ENCODE data around the gene IGSF23.

The IGSF23 gene

DNA sequence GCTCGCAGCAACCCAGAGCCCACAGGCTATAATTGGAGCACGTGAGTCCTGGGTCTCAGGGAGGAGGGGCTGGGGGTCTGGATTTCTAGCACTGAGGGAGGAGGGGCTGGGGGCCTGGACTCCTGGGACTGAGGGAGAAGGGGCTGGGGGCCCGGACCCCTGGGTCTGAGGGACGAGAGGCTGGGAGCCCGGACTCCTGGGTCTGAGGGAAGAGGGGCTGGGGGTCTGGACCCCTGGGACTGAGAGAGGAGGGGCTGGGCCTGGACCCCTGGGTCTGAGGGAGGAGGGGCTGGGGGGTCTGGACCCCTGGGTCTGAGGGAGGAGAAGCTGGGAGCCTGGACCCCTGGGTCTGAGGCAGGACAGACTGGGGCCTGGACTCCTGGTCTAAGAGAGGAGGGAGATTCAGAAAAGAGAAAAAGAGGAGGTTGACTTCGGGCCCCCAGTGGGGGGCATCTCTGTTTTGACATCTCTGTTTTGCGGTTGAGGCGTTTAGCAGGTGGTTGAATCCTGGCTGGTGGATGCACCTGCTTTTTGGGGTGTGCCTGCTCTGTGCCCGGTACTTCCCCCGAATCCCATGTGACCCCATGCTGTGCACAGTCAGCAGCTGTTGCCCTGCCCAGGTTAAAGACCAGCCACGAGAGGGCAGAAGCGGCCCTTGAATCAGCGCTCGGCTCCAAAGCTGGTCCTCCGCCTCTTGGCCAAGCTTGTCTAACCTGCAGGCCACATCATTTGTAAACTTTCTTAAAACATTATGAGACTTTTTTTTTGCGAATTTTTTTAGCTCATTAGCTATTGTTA lies 40.8 kb downstream of the IGSF23 start:
- no peak overlapping the region for H3K27ac ChIP-seq
- TF ChIP-seq, protein P1, sequence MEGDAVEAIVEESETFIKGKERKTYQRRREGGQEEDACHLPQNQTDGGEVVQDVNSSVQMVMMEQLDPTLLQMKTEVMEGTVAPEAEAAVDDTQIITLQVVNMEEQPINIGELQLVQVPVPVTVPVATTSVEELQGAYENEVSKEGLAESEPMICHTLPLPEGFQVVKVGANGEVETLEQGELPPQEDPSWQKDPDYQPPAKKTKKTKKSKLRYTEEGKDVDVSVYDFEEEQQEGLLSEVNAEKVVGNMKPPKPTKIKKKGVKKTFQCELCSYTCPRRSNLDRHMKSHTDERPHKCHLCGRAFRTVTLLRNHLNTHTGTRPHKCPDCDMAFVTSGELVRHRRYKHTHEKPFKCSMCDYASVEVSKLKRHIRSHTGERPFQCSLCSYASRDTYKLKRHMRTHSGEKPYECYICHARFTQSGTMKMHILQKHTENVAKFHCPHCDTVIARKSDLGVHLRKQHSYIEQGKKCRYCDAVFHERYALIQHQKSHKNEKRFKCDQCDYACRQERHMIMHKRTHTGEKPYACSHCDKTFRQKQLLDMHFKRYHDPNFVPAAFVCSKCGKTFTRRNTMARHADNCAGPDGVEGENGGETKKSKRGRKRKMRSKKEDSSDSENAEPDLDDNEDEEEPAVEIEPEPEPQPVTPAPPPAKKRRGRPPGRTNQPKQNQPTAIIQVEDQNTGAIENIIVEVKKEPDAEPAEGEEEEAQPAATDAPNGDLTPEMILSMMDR (IDR thresholded peaks at IDR 0.05), result peak; percentile 44
- no peak for TF ChIP-seq ZFX (IDR thresholded peaks at IDR 0.05; ENCODE audit: borderline replicate concordance)

DNA sequence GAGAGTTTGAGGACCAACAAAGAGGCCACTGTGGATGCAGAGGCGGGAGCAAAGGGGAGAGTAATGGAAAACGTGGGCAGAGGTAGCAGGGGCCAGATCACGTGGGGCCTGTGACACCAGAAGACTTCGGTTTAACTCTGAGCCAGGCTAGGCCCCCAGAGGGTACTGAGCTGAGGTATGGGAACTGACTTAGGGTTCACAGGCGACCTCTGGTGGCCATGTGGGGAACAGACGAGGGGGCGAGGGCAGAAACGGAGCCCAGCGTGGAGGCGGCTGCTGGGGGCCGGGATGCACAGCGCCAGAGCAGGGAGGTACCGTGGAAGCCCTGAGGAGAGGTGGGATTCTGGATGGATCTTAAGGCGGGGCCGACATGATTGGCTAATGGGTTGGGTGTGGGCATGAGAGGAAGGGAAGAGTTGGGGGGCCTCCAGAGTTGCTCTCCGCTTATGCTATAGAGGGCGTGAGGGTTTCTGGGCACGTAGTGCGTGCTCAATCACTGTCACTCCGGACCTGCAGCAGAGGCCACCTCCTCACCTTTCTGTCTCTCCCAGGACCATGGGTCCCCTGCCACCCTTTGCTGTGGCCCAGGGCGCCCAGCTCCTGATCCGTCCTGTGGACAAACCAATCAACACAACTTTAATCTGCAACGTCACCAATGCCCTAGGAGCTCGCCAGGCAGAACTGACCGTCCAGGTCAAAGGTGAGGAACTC lies 44.0 kb downstream of the IGSF23 start:
- H3K27ac ChIP-seq, result peak overlapping the region; percentile 38

DNA sequence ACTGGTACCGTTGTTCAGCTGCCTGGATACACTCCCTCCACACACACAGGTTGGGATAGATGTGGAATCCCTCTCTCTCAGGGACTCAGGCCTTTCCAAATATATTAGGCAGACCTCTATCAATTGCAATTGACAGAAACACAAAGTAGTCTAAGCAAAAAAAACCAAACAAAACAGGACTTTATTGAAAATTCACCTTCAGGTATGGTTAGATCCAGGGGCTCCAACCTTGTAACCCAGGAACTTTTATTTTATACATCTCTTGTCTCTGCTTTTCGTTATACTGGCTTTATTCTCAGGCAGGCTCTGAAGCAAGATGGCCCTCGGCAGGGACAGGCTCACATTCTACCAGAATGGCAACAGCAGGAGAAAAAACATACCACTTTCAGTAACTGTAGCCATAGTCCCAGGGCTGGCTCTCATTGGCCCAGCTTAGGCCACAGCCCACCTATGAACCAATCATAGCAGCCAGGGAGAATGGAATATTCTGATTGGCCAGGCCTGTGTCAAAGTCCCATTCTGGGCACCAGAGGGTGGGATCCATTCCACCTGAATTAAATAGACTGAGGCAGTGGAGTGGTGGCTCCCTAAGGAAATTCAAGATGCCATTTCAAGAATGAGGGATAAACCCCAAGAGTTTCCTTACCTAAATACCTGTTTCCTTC lies 44.8 kb downstream of the IGSF23 start:
- H3K27ac ChIP-seq, result peak overlapping the region; percentile 38
- TF ChIP-seq, protein P1 (IDR thresholded peaks at IDR 0.05), result no peak
- no peak for TF ChIP-seq ZFX (IDR thresholded peaks at IDR 0.05; ENCODE audit: borderline replicate concordance)

More for the DNA sequence above, 44.0 kb downstream of the IGSF23 start:
- no peak for TF ChIP-seq ZFX (IDR thresholded peaks at IDR 0.05; ENCODE audit: borderline replicate concordance)
- TF ChIP-seq, protein P1 (IDR thresholded peaks at IDR 0.05), result peak; percentile 83

DNA sequence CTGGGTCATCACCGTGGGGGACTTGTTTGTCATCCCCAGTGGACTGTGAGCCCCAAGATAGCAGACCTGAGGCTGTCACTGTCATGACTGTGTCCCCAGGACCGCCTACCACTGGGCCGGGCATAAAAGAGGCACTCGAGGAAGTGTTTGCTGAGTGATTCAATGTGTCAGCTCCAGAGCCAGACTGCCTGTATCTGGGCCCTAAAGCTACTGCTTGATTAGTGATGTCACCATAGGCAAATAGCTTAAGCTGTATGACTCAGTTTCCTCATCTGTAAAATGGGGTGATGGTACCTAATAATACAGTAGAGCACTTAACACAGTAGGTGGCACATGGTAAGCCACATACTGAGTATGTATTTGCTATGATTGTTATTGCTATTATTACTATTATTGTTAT lies 46.7 kb downstream of the IGSF23 start:
- TF ChIP-seq, protein P1 (IDR thresholded peaks at IDR 0.05), result no peak
- TF ChIP-seq ZFX (IDR thresholded peaks at IDR 0.05; ENCODE audit: borderline replicate concordance), result no peak
- H3K27ac ChIP-seq, result no peak overlapping the region

DNA sequence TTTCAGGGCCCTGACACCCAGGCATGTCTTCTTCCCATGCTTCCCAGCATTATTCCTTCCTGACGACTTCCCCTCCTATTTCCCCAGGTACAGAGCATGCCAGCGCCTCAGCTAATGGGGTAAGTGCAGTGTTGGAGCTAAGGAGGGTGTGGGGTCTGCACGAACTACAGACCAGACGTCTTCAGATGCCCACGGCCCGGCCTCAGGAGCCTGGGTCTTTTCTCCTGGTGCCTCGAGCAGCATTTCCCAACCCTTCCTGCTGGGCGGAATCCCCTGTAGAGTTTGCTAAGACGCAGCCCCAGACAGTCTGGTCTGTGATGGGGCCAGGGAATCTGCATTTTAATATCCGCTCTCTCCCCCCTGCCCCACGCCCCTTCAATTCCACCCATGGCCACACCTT lies 47.8 kb downstream of the IGSF23 start:
- TF ChIP-seq, protein P1 (IDR thresholded peaks at IDR 0.05), result no peak
- no peak for TF ChIP-seq ZFX (IDR thresholded peaks at IDR 0.05; ENCODE audit: borderline replicate concordance)
- H3K27ac ChIP-seq, result no peak overlapping the region

DNA sequence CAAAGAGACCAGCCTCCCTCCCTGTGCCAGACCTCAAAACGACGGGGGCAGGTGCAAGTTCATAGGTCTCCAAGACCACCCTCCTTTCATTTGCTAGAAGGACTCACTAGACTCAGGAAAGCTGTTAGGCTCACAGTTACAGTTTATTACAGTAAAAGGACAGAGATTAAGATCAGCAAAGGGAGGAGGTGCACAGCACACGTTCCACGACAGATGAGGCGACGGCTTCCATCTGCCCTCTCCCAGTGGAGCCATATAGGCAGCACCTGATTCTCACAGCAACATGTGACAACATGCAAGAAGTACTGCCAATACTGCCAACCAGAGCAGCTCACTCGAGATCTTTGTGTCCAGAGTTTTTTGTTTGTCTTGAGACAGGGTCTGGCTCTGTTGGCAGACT lies 48.5 kb downstream of the IGSF23 start:
- no peak overlapping the region for H3K27ac ChIP-seq
- TF ChIP-seq ZFX (IDR thresholded peaks at IDR 0.05; ENCODE audit: borderline replicate concordance), result no peak
- TF ChIP-seq, protein P1 (IDR thresholded peaks at IDR 0.05), result no peak
